H1 (cell line): ENCODE measurements around the gene ZNF213. TPM values are rescaled to one million over a fixed set of nuclear protein-coding genes. Genes with fewer than 3 reads are reported as not detected.

ENCODE experiments used
- GTF2F1 ChIP-seq: IDR thresholded peaks from 2 replicates; pipeline ENCODE4 v1.6.1; 2012; ENCODE audit warnings: low read depth, low read length, improper control_type of control experiment, borderline replicate concordance
- NANOG ChIP-seq: IDR thresholded peaks from 2 replicates; pipeline ENCODE4 v1.6.1; 2011; ENCODE audit warnings: low read length, low read depth, mild to moderate bottlenecking, inconsistent platforms; ENCODE audit not compliant: insufficient read depth, poor library complexity, severe bottlenecking
- TAF1 ChIP-seq: IDR thresholded peaks from 2 replicates; pipeline ENCODE4 v1.6.1; 2011; ENCODE audit warnings: mild to moderate bottlenecking, low read depth, low read length
- polyA plus RNA-seq, 7 experiments: library from polyadenylated mRNA; depleted of rRNA in 3 of 7; stranded (reverse) in 5 of 7; unstranded in 2 of 7; fragments of >200 nt in 5 of 7; fragments of 200-250 nt in 2 of 7; gene quantifications; 1 replicate in 5 of 7; 2 replicates in 1 of 7; 4 replicates in 1 of 7; pipeline versions ENCODE4 v1.2.1 to v1.2.3, GENCODE V29; 2011 to 2013; ENCODE audit warnings: missing spikeins in 2 of 7, mixed read lengths in 2 of 7
- total RNA-seq: library from RNA; stranded (reverse); fragmentation: NEBNext Ultra II Directional; extraction: Animal tissue kit (Norgen Biotek cat#: 25700); gene quantifications from 2 replicates; pipeline ENCODE4 v1.2.1, GENCODE V29; 2021
- TF ChIP-seq, protein P1 (sequence below): fragments of 300-600 bp; sonication (generic); IDR thresholded peaks from 2 replicates; pipeline ENCODE4 v1.7.1; 2012; ENCODE audit warnings: low read length, moderate library complexity, mild to moderate bottlenecking, inconsistent platforms; ENCODE audit not compliant: insufficient replicate concordance
- TF ChIP-seq, protein P2 (sequence below): IDR thresholded peaks from 2 replicates; pipeline ENCODE4 v1.6.1; 2012; ENCODE audit warnings: inconsistent platforms
- TF ChIP-seq, protein P3 (sequence below): IDR thresholded peaks from 2 replicates; pipeline ENCODE4 v1.6.1; 2012; ENCODE audit warnings: low read length, inconsistent platforms

The ZNF213 gene
- total and polyA plus RNA-seq, 2 of the 8 experiments (the other 6 are each of a cell fraction or from before 2014, with no cell fraction given) = 1.6 to 6.9 TPM

DNA sequence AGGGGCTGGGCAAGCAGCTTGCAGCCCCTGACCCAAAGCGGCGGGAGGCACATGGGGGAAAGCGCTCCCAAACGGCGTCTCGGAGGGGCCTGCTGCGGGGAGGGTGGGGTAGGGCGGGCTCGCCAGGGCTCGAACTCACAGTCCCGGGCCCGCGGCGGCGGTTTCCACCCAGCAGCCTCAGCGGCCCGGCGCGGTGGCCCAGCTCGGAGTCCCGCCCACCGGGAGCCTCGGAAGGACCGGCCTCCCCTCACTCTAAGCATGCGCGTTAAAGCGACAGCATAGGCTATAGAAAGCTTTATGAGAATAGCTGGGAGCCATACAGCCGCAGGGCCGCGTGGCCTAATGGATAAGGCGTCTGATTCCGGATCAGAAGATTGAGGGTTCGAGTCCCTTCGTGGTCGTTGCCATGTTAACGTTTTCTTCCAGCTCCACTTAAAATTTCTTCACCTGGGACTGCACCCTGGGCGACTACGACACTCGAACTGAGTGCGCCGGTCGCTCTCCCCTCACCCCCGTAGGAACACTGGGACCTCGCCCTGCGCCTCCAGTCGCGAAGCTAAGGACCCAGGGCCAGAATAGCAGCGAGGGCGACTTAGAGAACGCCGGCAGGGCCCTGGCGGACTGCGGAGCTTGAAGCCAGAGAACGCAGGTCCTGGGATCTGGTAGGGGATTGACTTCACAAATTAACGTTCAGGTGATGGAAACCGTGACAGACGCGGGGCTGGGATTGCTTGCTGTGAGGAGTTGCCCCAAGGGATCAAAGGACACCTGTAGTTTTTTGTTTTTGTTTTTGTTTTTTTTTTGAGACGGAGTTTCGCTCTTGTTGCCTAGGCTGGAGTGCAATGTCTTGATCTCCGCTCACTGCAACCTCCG lies 15.8 kb downstream of the ZNF213 start (continued):
- TF ChIP-seq, protein P1, sequence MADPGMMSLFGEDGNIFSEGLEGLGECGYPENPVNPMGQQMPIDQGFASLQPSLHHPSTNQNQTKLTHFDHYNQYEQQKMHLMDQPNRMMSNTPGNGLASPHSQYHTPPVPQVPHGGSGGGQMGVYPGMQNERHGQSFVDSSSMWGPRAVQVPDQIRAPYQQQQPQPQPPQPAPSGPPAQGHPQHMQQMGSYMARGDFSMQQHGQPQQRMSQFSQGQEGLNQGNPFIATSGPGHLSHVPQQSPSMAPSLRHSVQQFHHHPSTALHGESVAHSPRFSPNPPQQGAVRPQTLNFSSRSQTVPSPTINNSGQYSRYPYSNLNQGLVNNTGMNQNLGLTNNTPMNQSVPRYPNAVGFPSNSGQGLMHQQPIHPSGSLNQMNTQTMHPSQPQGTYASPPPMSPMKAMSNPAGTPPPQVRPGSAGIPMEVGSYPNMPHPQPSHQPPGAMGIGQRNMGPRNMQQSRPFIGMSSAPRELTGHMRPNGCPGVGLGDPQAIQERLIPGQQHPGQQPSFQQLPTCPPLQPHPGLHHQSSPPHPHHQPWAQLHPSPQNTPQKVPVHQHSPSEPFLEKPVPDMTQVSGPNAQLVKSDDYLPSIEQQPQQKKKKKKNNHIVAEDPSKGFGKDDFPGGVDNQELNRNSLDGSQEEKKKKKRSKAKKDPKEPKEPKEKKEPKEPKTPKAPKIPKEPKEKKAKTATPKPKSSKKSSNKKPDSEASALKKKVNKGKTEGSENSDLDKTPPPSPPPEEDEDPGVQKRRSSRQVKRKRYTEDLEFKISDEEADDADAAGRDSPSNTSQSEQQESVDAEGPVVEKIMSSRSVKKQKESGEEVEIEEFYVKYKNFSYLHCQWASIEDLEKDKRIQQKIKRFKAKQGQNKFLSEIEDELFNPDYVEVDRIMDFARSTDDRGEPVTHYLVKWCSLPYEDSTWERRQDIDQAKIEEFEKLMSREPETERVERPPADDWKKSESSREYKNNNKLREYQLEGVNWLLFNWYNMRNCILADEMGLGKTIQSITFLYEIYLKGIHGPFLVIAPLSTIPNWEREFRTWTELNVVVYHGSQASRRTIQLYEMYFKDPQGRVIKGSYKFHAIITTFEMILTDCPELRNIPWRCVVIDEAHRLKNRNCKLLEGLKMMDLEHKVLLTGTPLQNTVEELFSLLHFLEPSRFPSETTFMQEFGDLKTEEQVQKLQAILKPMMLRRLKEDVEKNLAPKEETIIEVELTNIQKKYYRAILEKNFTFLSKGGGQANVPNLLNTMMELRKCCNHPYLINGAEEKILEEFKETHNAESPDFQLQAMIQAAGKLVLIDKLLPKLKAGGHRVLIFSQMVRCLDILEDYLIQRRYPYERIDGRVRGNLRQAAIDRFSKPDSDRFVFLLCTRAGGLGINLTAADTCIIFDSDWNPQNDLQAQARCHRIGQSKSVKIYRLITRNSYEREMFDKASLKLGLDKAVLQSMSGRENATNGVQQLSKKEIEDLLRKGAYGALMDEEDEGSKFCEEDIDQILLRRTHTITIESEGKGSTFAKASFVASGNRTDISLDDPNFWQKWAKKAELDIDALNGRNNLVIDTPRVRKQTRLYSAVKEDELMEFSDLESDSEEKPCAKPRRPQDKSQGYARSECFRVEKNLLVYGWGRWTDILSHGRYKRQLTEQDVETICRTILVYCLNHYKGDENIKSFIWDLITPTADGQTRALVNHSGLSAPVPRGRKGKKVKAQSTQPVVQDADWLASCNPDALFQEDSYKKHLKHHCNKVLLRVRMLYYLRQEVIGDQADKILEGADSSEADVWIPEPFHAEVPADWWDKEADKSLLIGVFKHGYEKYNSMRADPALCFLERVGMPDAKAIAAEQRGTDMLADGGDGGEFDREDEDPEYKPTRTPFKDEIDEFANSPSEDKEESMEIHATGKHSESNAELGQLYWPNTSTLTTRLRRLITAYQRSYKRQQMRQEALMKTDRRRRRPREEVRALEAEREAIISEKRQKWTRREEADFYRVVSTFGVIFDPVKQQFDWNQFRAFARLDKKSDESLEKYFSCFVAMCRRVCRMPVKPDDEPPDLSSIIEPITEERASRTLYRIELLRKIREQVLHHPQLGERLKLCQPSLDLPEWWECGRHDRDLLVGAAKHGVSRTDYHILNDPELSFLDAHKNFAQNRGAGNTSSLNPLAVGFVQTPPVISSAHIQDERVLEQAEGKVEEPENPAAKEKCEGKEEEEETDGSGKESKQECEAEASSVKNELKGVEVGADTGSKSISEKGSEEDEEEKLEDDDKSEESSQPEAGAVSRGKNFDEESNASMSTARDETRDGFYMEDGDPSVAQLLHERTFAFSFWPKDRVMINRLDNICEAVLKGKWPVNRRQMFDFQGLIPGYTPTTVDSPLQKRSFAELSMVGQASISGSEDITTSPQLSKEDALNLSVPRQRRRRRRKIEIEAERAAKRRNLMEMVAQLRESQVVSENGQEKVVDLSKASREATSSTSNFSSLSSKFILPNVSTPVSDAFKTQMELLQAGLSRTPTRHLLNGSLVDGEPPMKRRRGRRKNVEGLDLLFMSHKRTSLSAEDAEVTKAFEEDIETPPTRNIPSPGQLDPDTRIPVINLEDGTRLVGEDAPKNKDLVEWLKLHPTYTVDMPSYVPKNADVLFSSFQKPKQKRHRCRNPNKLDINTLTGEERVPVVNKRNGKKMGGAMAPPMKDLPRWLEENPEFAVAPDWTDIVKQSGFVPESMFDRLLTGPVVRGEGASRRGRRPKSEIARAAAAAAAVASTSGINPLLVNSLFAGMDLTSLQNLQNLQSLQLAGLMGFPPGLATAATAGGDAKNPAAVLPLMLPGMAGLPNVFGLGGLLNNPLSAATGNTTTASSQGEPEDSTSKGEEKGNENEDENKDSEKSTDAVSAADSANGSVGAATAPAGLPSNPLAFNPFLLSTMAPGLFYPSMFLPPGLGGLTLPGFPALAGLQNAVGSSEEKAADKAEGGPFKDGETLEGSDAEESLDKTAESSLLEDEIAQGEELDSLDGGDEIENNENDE = no peak
- TF ChIP-seq NANOG (peak; percentile 24), GTF2F1 (no peak), TAF1 (0 out of 2 replicates have a peak, but pooled peaks have one; percentile 42)
- TF ChIP-seq, protein P2, sequence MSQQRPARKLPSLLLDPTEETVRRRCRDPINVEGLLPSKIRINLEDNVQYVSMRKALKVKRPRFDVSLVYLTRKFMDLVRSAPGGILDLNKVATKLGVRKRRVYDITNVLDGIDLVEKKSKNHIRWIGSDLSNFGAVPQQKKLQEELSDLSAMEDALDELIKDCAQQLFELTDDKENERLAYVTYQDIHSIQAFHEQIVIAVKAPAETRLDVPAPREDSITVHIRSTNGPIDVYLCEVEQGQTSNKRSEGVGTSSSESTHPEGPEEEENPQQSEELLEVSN = 0 out of 2 replicates have a peak, but pooled peaks have one; percentile 5
- TF ChIP-seq, protein P3, sequence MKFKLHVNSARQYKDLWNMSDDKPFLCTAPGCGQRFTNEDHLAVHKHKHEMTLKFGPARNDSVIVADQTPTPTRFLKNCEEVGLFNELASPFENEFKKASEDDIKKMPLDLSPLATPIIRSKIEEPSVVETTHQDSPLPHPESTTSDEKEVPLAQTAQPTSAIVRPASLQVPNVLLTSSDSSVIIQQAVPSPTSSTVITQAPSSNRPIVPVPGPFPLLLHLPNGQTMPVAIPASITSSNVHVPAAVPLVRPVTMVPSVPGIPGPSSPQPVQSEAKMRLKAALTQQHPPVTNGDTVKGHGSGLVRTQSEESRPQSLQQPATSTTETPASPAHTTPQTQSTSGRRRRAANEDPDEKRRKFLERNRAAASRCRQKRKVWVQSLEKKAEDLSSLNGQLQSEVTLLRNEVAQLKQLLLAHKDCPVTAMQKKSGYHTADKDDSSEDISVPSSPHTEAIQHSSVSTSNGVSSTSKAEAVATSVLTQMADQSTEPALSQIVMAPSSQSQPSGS = peak; percentile 71; the same call in 1 of the 2 replicates
